NOMO-1 treated with dmso at 0.1 percent for 144 hours (cell line): ENCODE results near the gene UFD1.
A peak's percentile ranks its signal among the peaks of the same experiment; 100 is the strongest.

Source experiments
- DNase-seq: peaks from one replicate; lab custom pipeline; 2025; ENCODE audit not compliant: unreplicated experiment; lab: John Stamatoyannopoulos, UW

The UFD1 gene, protein sequence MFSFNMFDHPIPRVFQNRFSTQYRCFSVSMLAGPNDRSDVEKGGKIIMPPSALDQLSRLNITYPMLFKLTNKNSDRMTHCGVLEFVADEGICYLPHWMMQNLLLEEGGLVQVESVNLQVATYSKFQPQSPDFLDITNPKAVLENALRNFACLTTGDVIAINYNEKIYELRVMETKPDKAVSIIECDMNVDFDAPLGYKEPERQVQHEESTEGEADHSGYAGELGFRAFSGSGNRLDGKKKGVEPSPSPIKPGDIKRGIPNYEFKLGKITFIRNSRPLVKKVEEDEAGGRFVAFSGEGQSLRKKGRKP

DNA sequence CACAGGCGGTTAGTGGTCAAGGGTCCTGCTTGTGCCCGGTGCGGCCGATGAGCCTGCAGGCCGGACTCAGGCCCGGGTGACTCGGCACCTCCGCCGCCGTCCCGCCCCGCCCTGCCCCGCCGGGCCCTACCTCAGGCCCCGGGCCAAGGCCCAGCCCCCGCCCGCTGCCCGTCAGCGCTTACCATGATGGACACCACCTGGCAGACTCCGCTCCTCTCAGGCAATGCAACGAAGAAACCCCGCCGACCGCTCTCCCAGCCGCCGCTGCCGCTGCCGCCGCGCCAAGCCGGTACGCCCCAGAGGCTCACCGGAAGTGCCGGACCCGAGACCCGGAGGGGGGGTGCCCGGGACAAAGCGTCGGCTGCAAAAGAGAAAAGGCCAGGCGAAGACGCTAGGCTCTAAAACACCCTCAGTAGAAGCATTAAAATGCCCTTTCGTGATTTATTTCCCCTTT, at the start of gene UFD1:
UFD1 (minus strand) TSS at position 293 of the 454 bp plus-strand sequence; CDS start at position 185, 108 bp downstream.
- peak; percentile 76 for DNase-seq

DNA sequence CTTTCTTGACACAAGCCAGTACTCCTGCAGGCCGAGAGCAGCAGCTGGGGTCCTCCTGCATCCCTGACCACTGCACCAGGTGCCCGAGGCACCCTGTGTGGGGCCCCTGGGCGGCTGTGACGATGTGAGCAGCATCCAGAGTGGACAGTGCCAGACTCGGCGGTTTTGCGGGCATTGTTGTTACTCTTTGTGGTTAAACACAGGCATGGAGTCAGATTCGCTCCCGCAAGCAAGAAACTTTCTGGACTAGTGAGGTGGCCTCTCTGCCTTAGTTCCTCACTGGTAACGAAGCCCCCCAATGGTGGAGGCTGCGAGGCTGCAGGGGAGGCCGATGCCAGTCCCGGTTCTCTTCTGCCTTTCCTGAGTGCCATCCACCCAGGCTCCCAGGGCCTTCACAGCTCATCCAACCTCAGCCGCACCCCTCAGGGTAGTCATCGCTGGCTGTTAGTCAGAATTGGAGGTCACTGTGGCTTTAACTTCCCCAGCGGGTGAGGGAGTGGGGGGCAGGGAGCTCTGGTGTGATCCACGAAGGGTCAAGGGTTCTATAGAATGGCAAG, 48.9 kb upstream of the UFD1 start:
- DNase-seq = no peak

DNA sequence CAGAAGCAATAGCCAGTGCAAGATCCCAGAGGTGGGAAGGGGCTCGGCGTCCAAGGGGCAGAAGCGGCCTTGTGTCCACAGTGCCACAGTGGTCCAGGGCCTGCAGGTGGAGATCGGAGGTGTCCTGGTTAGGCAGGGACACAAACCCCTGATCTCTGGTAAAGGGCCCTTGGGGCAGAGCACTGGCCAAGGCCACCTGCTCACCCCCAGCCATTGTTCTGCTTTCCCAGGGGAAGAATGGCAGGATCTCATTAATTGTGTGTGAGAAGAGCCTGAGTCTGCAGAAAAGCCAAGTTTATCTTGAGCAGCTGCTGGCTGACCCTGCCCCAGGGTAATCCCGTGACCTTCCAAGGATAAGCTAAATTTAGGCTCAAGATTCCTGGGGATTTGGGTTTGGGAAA, 48.3 kb upstream of the UFD1 start:
- no peak for DNase-seq

DNA sequence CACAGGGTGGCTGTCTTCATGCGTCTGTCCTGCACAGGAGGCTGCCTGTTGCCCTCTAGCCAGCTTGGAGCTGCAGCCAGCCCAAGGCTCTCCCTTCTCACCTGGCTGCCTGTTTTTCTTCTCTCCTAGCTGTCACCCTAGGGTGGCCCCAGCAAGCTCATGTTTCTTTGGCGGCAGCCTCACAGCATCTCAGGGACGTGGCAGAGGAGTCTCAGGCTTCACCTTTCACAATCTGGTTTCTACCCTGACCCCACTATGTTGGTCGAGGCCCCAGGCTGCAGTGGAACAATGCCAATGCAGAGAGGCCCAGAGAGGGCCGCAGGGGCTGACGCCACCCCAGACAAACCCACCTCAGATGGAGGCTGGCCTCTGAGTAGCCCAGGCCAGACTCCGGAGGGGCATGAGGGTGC, 47.7 kb upstream of the UFD1 start:
- no peak for DNase-seq

DNA sequence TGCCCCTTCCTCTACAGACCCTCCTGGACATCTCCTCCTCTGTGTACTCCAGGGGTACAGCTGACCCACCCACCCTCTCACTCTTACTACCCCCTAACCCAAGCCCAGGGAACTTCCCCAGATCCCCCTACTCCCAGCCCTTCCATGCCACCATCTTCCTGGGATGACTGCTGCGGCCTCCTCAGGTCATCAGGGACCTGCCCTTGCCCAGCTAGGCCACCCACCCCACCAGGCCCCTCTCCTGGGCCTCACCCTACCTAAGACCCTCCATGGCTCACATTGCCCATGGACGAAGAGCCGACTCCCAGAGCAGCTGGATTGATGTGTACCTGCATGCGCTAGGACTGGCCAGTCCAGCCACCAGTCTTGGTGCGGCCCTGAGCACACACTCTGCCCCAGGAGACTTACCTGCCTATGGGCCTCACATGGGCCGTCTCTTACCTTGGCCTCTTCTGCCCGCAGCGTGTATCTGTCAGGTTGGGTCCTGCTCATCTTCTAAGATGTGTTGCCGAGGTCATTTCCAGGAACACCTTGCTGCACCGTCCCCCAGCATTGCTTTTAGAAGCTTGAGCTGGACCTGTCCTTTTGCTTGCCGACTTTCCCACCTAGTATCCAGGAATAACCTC, 47.2 kb upstream of the UFD1 start:
- no peak for DNase-seq

DNA sequence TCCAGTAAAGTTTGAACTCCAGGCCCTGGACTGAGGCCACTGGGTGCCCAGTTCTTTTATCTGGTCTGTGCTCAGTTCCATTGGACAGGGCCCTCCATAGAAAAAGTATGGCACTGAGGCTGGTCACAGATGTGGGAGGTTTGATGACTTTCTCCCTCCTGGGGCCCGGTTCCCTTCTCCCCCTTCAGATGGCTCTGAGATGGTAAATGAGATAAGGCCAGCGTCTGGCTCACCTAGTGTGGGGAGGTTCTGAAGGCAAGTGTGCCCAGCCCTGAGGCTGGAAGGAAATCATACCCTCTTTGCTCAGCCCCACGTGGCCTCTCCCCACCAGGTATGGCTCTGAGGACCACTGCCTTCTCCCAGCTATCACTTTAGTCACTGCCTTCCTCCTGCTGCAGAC, 46.7 kb upstream of the UFD1 start:
- DNase-seq = no peak

DNA sequence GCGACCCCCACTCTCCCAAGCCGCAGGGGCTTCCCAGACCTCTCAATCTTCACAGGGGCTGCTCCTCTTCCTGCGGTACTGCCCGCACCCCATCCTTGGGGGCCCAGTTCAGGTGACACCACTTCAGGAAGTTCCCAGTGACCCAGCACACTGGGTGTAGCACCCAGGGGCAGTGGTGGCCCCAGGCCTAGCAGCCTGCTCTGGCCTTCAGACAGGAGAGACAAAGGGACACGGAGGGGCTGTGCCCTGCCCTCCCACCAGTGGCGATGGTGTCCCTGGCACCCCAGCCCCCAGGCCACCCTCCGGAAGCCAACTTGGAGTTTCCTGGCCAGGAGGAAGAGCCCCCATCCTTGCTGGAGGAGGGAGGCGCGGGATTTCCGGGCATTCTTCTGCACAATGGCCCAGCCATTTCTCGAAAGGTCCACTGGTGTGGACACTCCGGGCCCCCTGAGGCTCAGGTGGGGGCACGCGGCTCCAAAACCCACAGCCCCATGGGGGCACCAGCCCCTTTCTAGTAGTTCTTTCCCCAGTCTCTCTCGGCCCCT, 46.2 kb upstream of the UFD1 start:
- DNase-seq = no peak

DNA sequence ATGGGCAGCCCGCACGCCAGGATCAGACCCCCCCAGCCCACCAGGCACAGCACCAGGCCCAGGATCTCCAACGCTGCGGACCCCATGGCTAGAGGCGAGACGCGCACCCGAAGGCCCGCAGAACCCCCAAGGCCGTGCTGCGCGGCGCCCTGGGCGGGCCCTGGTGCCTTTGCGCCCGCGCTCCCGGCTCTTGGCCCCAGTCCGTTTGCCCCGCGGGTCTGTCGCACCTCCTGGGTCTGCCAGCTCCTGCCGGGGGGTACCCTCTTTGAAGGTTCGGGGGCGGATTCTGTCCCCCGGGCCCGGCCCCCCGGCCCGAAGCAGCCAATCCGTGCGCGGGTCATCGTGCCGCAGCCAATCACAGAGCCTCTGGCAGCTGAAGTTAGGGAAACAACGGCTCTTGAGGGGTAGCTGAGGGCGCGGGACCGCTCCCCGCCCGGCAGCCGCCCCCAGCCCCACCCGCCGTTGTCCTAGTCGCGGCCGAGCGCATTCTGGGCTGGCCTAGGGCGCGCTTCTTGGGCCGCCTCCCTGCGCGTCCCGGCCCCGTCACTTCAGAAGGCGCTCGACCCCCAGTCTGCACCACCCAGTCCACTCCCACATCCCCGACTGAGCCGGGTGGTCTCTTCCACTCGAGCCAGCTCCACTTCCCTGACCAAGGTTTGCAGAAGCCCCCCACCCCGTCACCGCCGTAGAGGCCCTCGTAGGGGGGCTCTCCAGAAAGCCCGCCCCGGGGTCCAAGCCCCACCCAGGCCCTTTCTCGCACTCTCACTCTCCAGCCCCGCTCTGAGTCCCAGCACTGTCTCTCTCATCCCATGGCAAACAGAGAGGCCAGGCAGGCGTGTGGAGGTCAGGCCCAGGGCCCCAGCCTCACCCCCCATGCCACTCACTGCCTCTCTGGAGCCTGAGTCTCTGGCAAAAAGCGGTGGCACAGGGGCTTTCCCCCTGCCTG, 45.5 kb upstream of the UFD1 start, which contains the start of gene CLDN5:
CLDN5 (minus strand) TSS at position 241 of the 946 bp plus-strand sequence; CDS start at position 86, 155 bp downstream.
- DNase-seq = no peak

DNA sequence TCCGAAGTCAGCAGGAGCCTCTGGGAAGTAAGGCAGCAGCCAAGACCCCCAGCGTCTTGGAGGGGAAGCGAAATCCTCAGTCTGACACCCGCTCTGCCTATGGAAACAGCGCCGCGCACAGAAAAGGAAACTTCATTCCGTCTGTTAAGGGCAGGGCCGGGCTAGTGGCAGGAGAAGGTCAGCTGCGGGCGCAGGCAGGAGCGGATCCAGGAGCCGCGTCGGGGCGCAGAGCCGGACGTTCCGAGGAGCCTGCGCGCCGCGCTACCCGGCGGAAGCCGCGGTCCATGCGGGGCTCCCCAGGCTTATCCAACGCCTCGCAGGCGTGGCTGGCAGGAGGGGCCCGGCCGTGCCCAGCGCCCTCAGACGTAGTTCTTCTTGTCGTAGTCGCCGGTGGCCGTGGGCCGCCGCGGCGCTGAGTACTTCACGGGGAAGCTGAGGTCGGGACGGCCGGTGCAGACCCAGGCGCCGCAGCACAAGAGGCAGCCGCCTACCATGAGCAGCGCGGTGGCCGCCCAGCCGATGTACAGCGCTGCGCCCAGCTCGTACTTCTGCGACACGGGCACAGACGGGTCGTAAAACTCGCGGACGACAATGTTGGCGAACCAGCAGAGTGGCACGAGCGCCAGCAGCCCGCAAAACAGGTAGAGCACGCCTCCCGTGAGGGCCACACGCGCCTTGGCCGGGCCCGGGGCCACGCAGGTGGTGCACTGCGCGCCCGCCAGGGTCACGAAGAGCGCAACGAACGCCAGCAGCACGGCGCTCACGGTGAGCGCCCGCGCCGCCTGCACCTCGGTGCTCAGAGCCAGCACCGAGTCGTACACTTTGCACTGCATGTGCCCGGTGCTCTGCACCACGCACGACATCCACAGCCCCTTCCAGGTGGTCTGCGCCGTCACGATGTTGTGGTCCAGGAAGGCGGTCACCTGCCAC, 44.5 kb upstream of the UFD1 start:
- DNase-seq = no peak

DNA sequence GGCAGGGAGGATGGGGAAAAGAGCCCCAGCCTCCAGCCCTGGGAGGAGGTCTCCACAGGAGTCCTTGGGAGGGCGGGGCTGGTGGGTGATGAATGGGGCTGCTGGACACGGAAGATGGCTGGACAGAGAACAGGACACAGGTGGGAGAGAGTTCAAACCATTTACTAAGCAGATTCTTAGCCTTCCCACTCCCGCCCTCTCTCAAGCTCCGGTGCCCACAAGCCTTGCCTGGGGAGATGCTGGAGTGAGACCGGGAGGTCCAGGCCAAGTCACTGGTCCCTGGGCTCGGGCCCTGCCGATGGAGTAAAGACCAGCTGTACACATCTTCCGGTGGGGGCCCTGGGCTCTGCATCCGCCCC, 43.9 kb upstream of the UFD1 start:
- no peak for DNase-seq

DNA sequence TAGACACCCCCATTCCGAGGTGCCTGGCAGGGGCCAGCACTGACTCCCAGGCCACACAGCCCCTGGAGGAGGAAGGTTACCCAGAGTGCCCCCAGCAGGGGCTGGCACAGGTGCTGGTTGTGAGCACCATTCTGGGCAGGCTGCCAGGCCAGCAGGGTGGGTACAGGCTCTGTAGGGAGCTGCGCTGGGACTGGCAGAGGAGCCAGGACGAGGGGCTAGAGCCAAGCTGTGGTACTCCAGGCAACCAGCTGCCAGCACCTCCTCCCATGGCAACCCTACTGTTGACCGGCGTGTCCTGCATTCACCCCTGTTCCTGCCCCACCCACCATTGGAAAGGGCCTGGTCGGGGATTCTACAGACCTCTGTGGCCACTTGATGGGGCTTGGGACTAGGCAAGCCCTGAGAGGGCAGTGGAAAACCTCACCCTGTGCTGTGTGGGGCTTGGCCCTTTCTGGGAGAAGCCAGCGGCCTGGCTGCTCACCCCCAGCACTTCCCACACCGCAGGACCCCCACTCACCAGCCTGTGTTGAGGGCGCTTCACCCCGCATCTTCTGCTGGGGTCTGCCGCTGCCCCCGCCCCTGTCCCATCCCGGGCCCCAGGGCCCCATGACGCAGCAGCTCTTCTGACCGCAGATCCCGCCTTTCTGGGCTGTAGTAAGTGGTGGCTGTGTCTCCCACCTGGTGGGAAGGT, 43.3 kb upstream of the UFD1 start:
- DNase-seq = no peak

DNA sequence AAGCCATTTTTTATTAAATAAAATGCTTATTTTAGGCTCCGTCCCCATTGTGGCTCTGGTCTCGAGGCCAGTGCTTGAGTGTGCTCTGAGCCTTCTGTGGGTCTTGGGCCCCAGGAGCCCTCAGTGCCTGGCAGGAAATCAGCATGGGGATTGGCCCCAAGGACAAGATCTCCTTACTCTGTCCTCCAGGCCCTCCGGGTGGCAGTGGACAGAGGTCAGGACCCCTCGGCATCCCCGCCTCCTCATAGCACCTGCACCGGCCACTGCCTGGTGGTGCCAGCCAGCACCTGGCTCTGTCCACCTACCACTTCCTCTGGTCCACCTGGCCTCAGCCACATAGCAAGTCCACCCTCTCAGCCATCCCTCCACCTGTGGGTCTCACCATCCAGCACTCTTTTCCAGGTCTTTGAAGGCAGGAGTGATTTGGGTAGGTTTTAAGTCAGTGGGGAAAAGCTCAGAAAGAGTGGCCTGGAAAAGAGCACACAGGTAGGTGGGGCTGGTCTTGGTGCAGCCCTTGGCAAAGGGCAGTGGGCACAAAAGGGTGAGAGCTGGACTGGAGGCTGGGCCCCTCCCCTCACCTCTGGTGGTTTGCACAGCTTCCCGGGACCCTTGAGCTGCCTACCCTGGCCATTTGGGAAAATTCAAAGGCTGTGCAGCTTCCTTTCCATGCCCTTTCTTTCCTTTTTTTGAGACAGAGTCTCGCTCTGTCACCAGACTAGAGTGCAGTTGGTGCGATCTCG, 41.7 kb upstream of the UFD1 start:
- DNase-seq = no peak

DNA sequence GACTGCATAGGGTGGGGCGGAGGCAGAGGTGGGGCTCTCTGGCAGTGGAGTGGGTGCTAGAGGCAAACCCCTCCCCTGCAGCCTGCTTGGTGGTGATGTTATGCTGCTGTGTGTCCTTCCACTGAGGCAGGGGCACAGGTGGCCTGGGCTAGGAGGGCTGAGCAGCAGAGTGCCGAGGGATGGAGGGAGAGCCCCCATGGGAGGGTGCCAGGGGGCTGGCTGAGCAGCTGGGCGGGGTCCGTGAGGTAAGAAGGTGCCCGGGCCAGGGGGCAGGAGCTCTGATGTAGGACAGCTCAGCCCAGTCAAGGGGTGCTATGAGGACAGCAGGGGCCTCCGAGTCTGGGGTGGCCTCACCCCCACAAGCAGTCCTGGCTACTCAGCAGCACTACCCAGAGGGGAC, 41.0 kb upstream of the UFD1 start:
- DNase-seq = no peak

DNA sequence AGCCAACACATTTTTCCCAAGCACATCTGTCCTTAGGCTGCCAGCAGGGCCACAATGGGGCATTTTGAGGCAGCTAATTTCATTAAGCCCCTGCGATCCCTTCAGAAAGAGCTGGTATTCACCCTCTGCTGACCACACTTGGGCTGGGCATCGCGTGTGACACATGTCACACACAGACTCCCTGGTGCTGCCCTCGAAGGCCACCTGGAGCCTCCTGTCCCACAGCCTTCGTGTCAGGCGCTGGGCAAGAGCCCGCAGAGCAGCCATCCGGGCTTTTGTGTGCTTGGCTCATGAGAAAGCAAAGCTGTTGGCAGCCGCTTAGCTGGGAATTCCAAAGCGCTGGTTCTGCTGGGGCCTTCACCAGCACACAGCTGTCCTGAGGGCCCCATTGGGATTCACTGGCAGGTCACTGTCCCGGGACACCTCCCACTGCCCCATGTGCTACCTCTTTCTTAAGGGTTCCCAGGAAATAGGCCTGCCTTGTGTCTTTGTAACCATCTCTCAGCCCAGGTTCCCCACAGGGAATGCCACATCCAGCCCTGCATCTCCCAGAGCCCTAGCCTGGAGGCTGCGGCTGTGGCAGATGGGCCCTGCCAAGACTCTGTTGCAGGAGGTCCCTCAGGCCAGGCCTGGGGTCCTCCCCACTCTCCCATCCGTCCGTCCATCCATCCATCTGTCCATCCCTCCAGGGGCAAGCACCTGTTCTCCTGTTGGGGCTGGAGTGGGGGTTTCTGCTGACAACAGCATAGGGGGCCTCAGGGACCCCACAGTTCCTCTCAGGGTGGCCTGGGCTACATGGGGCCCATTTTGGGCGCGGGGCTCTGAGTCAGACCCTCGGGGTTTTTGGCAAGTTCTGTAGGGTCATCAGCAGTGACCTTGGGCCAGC, 40.3 kb upstream of the UFD1 start:
- no peak for DNase-seq

DNA sequence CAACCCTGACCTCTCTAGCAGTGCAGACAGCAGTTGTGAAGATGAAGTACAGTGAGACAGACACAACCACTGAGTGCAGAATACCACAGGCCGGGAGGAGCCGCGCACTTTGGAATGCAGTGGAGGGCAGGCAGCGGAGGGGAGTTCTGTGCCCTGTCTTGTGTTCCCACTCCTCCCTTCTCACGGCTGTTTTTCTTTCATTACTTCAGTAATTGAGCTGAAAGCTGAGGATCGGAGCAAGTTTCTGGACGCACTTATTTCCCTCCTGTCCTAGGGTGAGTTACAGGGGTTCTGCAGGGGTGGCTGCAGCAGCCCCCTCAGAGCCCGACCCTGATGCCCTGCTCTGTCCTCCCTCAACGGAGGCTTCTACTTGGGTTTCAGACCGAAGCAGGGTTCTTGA, 39.6 kb upstream of the UFD1 start:
- no peak for DNase-seq

DNA sequence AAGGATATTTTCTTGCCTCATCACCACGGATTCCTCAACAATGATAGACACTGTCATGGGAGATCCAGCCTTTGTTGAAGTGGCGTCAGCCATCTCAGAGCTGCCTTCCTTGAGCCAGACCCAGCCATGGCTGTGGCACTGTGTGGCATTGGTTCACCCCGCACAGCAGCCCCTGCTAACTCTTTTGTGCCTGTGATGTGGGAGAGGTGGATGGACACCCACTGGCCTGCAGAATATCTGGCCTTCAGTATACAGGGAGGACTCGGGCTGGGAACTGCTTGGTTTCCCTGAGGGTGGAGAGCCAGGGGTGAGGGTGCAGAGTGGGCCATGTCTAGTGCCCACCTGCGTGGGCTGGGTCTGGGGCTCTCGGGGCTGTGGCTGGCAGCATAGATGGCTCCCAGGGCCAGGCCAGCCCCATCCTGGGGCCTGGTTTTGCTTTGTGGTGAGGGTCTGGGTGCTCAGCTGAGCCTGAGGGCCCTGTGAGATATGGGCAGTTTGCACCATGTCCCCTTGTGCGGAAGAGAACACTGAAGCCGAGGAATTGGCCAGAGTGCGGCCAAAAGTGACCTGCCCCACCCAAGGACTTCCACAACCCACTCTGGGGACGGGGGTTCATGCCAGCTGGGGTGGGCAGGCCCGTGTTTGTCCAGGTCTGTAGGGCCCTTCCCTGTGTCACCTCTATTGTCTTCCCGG, 39.1 kb upstream of the UFD1 start:
- DNase-seq = no peak

DNA sequence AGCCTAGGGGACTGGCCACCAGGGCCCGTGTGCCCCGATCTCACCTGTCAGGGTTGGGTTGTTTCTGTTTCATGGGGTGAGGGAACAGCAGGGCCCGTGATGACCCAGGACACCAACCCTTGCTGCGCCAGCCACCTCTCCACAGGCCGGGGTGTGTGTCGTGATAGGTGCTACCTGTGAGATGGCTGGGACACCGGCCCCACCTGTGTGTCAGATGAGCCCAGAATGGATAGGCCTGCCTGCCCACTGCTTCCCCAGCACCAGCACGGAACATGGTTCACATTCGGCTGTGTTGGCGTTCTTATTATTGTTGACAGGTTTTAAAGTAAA, 38.1 kb upstream of the UFD1 start:
- no peak for DNase-seq
